Coronary artery (tissue), 2 donors: ENCODE data around the gene MAML3.
A peak's percentile ranks its signal among the peaks of the same experiment; 100 is the strongest.

Source experiments
- DNase-seq: peaks from one replicate; pipeline ENCODE4 v3.0.0-alpha.2; 2017; ENCODE audit warnings: low spot score
- H3K27ac ChIP-seq, 2 donors: fragments of 200-600 bp; sonication (generic); one replicate each; pipeline ENCODE4 v1.5.1; 2016 to 2019
- H3K4me3 ChIP-seq: fragments of 200-600 bp; sonication (generic); 2 replicates; pipeline ENCODE4 v1.5.1; 2016; ENCODE audit warnings: mild to moderate bottlenecking, moderate library complexity
- CTCF ChIP-seq: fragments of 200-600 bp; sonication (generic); IDR thresholded peaks from one replicate; pipeline ENCODE4 v1.5.1; 2019; ENCODE audit warnings: antibody characterized with exemption

MAML3 gene

GRCh38 chr4:139972305-139972704 is 181.7 kb downstream of the MAML3 start:
- no peak for TF ChIP-seq CTCF
- no peak for DNase-seq
- Histone ChIP-seq H3K4me3 (no peak overlapping the region), H3K27ac (peak overlapping the region in 1 of 2 donors; percentile 14)

- DNase-seq, result no peak
- peak overlapping the region in 1 of 2 donors; percentile 55 for H3K27ac ChIP-seq
- no peak for TF ChIP-seq CTCF
- no peak overlapping the region for H3K4me3 ChIP-seq
Observed at GRCh38 chr4:139971111-139971510, 182.9 kb downstream of the MAML3 start.

- H3K4me3 ChIP-seq, result no peak overlapping the region
- no peak for DNase-seq
- H3K27ac ChIP-seq, result peak overlapping the region; percentile 15 to 55
- TF ChIP-seq CTCF, result no peak
Observed at GRCh38 chr4:139969635-139970266, 184.2 kb downstream of the MAML3 start.

- Histone ChIP-seq H3K27ac (peak overlapping the region in 1 of 2 donors; percentile 52), H3K4me3 (no peak overlapping the region)
- TF ChIP-seq CTCF, result no peak
- no peak for DNase-seq
Observed at GRCh38 chr4:139968831-139969230, 185.2 kb downstream of the MAML3 start.

- TF ChIP-seq CTCF, result no peak
- Histone ChIP-seq H3K4me3 (no peak overlapping the region), H3K27ac (peak overlapping the region in 1 of 2 donors; percentile 36)
- no peak for DNase-seq
Observed at GRCh38 chr4:139966383-139966782, 187.6 kb downstream of the MAML3 start.

GRCh38 chr4:139965789-139966188 is 188.2 kb downstream of the MAML3 start:
- no peak for DNase-seq
- no peak overlapping the region for H3K4me3 ChIP-seq
- H3K27ac ChIP-seq, result no peak overlapping the region
- no peak for TF ChIP-seq CTCF

GRCh38 chr4:139963708-139964107 is 190.3 kb downstream of the MAML3 start:
- no peak for DNase-seq
- Histone ChIP-seq H3K27ac (no peak overlapping the region), H3K4me3 (no peak overlapping the region)
- no peak for TF ChIP-seq CTCF
